Measurements from ENCODE around the gene CATSPER4.

The CATSPER4 gene
- total RNA-seq: 0 to 0.18 (median 0) reads per million in 4 experiments

DNA sequence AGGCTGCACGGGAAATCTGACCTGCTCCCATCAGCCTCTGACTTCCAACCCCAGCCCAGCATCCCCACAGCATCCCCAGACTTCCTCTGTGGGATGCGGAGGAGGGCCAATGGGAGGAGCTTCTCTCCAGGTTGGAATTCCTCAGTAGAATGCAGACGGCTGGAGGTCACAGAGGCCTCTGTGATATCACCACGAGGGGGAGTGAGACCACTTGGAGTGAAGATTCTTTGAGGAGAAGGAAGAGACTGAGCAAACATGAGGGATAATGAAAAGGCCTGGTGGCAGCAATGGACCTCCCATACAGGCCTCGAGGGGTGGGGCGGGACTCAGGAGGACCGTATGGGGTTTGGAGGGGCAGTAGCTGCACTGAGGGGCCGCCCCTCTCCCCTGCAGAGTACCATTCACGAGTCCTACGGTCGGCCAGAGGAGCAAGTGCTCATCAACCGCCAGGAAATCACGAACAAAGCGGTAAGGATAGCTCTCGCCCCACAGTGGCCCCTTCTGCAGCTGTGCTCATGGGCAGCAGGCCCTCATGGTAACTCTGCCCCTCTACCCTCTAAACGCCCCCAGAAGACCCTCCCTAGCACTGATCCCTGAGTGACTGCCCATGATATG lies at the start of gene CATSPER4:
Gene CATSPER4 (plus strand): TSS at position 230 of the 615 bp plus-strand sequence. CDS start 26 bp downstream, at position 256.
- DNase-seq: no peak

DNA sequence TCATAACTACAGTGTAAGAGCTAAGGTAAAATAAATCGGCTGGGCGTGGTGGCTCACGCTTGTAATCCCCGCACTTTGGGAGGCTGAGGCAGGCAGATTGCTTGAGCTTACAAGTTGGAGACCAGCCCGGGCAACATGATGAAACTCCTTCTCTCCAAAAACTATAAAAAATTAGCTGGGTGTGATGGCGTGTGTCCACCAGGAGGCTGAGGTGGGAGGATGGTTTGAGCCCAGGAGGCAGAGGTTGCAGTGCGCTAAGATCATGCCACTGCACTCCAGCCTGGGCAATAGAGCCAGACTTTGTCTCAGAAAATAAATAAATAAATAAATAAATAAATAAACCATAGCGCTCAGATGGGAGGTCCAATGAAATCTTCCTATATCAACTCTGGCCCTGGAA lies 48.2 kb upstream of the CATSPER4 start:
- DNase-seq: no peak

- peak; percentile 61 for DNase-seq
Observed at GRCh38 chr1:26145041-26145959, 45.1 kb upstream of the CATSPER4 start.

DNA sequence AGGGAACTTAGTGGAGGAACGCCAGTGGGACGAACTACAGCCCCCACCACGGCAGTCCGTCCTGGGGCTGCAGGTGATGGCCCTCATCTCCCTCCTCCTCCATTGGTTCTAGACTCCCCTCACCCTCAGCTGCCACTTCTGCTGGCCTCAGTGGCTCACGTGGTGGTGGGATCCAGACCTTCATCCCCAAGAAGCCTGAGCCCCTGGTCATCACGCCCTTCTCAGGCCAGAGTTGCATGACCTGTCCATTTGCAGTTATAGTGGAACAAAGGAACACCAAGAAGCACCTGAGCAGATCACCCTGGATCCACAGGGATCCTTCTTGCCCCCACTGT lies 44.5 kb upstream of the CATSPER4 start:
- no peak for DNase-seq

DNA sequence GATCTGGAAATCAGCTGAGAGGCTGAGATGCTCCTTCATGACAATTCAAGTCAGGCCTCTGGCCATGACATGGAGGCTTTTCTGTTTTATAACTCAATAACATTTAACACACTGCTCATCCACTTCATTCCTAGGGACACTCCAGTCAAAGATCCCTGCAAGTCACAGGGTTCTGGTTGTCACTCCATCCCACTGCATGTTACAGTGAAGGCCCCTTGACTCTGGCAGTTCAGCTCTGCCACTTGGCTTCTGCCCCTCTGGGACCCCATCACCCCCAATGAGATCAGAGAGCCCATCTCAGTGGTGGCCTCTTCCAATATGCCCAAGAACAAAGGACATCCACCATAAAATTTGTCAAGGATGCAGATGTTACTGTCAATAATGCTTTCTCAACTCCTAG lies 41.5 kb upstream of the CATSPER4 start:
- no peak for DNase-seq

DNA sequence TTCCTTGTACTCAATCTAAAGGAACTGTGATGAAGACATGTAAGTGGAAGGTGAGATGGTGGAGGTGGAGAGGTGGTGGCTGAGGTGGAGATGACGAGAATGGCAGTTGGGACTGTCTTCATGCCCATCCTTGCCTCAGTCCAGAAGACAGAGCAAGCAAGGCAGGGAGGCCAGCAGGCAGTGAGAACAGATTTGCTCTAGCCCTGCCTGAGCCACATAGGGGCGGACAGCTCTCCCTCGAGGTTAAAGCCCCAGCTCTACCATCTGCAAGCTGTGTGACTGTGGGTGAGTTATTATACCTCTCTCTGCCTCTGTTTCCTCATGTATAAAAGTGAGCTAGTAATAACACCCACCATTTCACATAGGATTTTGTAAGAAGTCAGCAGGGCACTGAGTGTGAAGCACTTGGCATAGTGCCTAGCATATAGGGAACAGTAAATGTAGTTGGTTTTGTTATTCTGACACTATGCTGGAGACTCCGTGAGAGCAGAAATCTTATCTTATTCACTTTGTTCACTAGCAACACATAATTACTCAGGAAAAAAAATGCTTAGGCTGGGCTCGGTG lies 36.4 kb upstream of the CATSPER4 start:
- no peak for DNase-seq

- no peak for DNase-seq
Observed at GRCh38 chr1:26154750-26155149, 35.7 kb upstream of the CATSPER4 start.

DNA sequence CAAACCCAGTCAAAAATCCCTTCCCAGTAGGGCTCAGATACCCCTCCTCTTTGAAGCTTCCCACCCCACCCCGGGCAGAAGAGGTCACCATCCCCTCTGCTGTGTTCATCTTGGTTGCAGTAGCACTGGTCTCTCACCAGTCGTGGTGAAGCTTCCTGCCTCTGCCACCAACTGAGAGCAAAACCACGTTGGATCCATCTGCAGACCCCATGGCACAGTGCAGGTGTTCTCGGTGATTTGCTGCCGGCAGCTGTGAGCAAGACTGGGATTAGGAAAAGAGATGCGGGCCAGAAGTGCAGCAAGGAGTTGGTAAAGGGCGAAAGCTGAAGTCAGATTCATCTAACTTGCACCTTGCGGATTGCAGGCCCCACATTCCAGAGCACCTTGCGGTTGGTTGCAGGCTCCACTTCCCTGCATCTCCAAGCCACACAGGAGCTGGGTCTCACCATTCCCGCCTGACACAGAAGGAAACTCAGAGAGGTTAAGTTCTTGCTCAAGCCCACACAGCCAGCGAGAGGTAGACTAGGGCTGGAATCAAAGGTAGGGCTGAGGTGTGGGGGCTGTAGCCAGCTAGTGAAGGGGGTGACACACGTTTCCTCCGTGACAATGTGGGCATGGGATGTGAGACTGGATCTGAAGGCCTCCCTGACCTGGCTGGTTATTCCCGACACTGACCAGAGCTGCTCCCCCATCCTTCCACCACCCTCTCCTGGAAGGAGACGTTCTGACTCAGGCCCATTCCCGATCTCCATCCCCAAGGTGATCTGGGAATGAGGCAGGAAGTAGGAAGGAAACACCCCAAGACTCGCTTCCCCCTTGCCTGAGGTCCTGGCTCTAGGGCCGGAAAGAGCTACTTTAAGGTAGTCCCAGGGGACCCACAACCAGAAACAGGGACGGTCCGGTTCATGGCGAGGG lies 34.8 kb upstream of the CATSPER4 start:
- no peak for DNase-seq

GRCh38 chr1:26156285-26157038 lies 33.9 kb upstream of the CATSPER4 start:
- no peak for DNase-seq

- no peak for DNase-seq
Observed at GRCh38 chr1:26158271-26158907, 32.0 kb upstream of the CATSPER4 start.

DNA sequence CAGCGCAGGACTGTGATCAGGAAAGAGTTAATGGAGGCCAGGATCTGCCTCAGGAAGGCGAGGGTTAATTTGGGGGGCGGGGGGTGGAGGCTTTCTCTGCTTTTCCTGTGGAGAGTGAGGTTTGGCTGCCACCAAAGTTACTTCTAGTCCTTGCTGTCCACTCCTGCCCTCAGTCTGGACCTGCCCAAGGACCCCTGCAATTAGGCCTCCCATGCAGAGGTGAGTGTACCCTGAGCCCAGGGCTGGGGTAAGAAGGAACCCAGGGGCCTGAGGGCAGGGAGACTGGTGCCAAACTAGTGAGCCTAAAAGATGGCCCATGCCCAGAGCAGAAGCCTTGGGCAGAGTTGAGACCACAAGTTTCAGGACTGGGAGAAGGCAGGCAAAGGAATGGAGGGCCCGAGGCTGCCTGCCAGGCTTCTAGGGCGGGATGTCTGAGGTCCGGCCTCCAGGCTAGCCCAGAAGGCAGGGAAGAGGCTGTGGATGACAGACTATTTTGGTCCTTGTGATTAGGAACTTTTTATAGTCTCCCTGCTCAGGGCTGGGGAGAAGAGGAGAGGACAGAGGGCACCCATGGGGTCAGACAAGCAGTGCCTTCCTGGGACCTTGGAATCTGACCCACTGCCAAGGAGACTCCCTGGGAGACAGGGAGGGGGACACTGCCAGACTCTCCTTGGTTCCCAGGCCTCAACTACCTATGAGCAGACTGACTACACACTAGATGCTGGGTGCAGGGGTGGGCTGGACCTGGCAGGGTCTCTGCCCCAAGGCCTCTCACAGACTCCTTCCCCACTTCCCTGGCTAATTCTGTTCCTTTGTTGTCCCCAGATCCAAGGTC lies 31.3 kb upstream of the CATSPER4 start, which contains the start of gene FAM110D:
Gene FAM110D (plus strand): TSS at position 172 of the 835 bp plus-strand sequence. CDS start 2,213 bp downstream, outside the sequence.
- no peak for DNase-seq

DNA sequence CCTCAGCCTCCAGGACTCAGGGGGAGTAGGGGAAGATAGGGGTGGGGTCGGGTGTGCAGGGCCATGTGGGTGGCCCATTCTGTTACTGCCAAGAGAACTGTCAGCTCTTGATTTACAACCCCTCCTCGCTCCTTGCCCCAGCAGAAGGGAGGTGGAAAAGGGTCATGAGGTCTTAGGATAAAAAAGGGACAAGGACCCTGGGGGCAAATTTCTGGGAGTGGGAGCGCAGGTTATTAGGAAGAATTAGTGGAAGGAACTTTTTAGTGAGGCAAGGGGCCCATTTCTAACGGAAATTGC lies 30.7 kb upstream of the CATSPER4 start:
- no peak for DNase-seq

- DNase-seq: no peak
Observed at GRCh38 chr1:26160527-26161414, 29.6 kb upstream of the CATSPER4 start.

DNA sequence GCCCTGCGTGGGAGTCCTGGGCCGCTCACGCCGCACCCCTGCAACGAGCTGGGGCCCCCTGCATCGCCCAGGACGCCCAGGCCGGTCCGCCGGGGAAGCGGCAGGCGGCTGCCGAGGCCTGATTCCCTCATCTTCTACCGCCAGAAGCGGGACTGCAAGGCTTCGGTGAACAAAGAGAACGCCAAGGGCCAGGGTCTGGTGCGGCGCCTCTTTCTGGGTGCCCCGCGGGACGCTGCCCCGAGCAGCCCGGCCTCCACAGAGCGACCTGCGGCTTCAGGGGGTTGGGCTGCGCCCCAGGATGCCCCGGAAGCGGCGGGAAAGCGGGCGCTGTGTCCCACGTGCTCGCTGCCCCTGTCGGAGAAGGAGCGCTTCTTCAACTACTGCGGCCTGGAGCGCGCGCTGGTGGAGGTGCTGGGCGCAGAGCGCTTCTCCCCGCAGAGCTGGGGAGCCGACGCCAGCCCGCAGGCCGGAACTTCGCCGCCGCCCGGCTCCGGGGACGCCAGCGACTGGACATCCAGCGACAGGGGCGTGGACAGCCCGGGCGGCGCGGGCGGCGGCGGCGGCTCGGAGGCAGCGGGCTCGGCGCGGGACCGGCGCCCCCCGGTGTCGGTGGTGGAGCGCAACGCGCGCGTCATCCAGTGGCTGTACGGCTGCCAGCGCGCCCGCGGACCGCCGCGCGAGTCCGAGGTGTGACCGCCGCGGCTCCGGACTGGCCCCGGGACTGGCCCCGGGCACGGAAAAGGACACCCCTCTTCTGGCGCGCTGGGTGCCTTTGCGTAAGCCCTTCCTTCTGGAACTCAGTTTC lies 28.8 kb upstream of the CATSPER4 start:
- DNase-seq: no peak

DNA sequence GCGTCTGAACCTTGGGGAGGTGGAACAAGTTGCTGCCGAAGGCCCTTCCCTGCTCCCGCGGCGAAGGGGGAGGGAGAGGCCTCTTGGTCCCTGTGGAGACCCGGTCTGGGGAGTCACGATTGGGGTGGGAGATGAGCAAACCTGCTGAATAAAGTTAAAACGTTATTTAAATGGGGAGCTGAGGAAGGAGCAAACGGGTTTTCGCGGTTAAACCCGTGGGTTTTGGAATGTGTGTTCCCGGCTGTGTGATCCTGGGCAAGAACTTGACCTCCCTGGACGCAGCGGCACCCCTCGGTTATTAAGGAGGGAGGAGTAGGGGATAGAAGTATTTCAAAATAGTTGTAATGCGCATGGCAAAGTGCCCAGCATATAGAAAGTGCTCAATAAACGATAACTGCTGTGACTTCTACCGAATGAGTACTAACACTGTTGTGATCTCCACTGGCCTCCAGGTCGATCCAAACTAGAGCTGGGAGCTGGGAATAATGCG lies 28.1 kb upstream of the CATSPER4 start:
- no peak for DNase-seq

GRCh38 chr1:26163684-26164035 lies 26.7 kb upstream of the CATSPER4 start:
- DNase-seq: no peak

DNA sequence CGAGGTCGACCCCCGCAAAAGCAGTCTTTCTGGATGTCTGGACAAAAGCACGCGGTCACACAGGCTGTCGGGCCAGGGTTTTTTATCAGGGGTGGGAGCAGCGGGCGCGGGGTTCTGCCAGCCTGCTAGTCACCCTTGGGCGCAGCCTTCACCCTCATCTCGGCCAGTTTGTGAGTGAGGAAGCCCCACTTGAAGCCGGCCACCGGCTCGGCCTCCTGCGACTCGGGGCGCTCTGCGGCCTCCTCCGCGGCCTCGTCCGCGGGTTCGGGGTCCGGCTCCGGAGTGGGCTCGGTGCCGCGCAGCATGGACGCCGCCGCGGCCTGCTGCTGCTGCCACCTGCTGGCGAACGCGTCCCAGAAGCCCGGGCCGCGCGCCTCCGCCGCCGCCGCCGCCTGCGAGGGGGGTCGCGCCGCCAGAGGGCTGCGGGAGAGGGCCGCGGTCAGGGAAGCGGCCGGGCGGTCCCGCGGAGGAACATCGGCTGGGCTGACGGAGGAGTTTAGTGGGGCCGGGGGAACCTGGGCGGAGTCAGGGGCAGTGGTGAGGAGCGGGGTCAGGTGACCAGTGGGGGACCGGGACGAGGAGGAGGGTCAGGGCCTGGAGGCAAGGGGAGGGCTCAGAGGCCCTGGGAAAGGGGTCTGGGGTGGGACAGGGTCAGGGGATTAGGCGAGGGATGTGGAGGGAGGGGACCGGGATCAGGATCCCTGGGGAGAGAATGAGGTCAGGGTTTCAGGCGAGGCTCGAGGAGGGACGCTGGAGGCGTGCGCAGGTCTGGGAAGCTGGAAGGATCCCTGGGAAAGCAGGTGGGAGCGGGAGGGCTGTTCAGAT lies 26.2 kb upstream of the CATSPER4 start:
- DNase-seq: peak; percentile 19
